Stimulated activated CD4-positive, alpha-beta T cell treated with anti-CD3 and anti-CD28 coated beads, Interleukin-15, amount 100 ng/mL, for 1 hour (primary cell): ENCODE measurements around the gene TRIM66.
"Not testable (repeated sequence)": the region's sequence is repeated elsewhere in the genome, so short reads cannot be mapped to it uniquely, and the experiment has no call there.

Experiments used
- DNase-seq, 2 donors: peaks; one replicate each; pipeline ENCODE4 v3.0.0-alpha.2; 2020; ENCODE audit warnings: low read depth in 1 of 2, low spot score in 1 of 2

Gene TRIM66

DNA sequence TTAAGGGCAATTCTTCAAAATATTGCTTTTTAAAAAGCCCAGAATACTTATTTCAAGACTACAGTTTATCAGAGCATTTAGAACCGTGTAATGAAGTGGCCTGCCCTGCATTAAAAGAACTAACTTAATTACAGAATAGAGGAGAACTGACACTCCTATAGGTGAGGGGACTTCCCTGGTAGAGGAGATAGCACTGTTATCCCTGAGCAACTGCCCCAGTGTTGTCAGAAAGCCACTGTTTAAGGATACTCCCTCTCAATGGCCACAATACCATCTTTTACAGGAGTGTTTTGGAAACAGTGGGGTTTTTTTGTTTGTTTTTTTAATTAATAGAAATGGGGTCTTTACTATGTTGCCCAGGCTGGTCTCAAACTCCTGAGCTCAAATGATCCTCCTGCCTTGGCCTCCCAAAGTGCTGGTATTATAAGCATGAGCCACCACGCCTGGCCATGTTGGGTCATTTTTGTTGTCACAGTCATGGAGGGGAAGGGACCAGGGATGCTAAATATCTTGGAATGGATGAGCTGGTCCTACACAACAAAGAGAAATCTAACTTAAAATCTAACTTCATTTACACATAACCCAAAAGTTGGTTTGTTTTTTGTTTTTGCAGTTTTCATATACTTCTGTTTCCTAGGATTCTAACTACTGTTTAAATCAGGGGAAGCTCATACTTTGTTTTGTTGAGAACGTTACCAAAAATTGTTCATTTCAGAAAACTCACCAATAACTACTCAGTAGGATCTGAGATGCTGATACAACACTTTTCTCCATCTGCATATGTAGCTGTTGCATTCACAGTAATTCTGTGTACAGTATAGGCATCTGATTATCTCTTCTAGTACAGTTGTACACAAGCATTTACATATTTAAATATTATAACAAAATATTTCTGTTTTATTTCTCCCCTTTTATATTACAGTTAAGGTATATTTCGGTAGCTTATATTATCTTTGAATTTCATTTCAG, 8.2 kb upstream of the TRIM66 start:
- no peak for DNase-seq

- no peak for DNase-seq
Observed at GRCh38 chr11:8689726-8690255, 7.3 kb upstream of the TRIM66 start.

DNA sequence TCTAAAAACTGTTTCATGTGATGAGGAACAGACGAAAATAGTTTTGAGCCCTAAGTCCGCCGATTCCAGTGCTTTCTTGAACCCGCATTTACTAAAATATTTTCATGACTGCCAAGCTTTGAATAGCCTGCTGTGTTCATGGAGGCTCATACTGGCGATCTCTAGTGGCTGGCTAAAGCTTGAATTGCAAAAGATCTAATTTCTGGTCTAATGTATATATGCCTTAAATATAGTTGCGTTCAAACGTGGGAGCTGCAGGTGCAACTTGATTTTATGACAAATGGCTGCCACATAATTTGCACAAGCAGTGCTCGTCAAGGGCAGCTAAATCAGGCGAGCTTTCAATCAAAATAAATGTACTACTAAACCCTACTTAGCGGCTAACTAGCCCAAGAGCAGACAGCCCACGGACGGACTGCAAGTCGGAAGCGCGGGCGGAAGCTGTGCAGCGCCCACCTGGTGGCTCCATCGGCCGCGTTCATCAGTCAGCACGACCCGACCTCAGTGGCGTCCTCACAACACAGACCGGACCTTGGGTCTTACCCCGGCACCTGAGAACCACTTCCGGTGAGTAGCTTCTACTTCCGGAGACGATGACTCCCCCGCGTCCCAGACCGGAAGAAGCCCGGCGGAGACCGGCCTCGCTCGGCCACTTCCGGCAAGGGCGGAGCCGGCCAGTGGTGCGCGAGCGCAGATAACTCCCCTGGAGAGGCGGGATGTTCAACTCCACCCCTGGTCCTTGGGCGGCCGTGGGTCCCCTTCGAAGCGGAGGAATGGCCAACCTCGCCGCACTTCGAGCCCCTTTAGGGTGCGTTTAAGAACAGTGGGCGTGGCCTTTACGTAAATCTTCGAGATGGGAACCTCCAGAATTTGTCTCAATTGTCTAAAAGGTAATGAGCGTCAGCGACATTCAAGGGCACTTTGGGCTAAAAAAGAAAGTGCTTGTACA, 6.2 kb upstream of the TRIM66 start:
- DNase-seq: peak; percentile 67 to 70

GRCh38 chr11:8686325-8686724, 3.9 kb upstream of the TRIM66 start:
- no peak for DNase-seq

- no peak for DNase-seq
Observed at GRCh38 chr11:8685820-8686219, 3.4 kb upstream of the TRIM66 start.

DNA sequence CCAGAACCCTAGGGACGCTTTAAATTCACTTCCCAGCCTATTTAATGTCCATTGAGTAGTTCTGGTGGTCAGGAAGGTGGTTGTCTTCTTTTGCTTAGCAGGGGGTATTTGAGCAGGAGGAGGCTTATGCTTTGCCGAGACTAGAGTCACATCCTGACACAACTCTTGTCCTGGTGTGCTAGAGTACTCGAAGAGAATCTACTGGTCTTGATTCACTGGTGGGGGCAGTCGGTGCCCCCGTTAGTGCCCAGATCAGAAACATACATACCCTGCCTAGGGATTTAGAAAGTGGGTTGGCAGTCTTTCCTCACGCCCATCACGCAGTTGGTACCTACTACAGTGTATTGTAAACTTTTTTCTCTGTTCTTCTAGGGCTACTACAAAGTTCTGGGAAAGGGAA, 2.8 kb upstream of the TRIM66 start:
- DNase-seq: no peak

- no peak for DNase-seq
Observed at GRCh38 chr11:8684600-8685290, 2.3 kb upstream of the TRIM66 start.

DNA sequence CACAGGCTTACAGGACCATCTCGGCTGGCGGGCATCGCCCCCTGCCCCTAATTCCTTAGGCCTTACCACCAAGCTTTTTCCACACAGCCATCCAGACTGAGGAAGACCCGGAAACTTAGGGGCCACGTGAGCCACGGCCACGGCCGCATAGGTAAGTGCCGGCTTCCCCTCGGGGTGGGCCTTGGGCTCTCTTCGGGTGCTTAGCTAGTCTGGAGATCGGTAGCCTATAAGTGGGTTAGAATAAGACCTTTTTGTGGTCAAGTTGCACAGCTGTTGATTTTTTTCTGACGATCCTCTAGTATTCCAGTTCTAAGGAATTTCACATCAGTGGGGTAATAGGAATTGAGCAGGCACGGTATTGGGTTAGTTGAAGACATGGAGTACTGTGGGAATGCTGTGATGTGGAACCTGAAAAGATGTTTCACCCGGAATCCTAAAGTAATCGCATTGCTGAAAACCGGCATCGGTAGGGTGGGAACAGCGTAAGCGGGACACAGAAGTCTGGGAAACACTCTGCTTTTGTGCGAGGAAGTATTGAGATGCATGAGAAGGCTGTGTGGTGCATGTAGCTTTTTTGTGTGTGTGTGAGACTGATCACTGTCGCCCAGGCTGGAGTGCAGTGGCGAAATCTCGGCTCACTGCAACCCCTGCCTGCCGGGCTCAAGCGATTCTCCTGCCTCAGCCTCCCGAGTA, 796 bp upstream of the TRIM66 start:
- peak in 1 of 2 donors; percentile 19 for DNase-seq

- DNase-seq: no peak
Observed at GRCh38 chr11:8681837-8682302, 595 bp downstream of the TRIM66 start.

GRCh38 chr11:8679006-8679405, 3.5 kb downstream of the TRIM66 start:
- no peak for DNase-seq

- DNase-seq: no peak
Observed at GRCh38 chr11:8676458-8676857, 6.0 kb downstream of the TRIM66 start.

DNA sequence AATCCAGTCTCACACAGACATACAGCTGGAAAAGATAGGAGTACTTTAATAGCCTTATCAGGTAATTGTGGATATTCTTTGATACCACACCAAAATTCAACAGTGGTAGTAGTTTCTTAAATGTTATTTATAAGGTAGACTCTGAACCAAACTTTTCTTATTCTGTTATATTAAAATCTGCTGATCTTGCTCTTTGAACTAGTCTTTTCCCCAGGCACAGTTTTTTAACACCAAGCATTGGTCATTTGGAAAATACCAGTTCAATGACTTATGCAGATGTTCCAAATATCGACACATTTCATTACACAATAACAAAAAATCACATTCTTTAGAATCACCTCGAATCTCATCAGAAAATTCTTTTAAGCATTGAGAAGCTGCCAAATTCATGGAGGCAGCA, 7.6 kb downstream of the TRIM66 start:
- DNase-seq: no peak

DNA sequence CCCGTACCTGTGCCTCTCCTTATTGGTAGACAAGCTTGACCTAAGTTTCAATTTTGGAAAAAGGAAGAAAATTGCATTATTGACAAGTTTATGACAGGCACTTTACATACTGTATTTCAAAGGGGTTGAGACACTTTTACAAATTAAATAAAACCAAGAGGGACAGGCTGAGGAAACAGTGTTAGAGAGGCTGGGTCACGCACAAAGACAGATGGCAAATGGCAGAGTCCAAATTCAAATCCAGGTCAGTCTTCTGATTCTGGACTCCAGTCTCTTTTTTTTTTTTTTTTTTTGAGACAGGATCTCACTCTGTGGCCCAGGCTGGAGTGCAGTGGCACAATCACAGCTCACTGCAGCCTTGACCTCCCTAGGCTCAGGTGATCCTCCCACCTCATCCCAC, 10.1 kb downstream of the TRIM66 start:
- DNase-seq: no peak

DNA sequence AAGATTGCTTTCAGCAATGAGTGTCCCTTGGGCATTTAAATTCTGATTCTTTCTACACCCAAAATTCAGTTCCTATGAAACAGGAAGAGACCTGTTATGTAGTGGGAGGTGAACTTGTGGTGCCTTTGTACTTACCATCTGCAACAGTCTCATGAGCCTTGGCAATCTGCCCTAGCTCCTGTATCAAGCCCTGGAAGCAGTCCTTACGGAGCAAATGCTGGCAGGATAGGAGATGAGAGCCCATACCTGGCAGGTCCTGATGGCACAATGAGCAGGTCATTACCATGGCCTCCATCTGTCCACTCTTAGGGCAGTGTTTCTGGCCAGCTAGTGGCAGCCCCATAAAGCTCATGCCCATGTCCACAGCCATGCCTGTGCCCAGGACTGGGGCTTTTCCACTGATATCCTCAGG, 10.8 kb downstream of the TRIM66 start:
- no peak for DNase-seq

GRCh38 chr11:8671193-8671612, 11.3 kb downstream of the TRIM66 start:
- no peak for DNase-seq

GRCh38 chr11:8670081-8670480, 12.4 kb downstream of the TRIM66 start:
- DNase-seq: not testable (repeated sequence)

DNA sequence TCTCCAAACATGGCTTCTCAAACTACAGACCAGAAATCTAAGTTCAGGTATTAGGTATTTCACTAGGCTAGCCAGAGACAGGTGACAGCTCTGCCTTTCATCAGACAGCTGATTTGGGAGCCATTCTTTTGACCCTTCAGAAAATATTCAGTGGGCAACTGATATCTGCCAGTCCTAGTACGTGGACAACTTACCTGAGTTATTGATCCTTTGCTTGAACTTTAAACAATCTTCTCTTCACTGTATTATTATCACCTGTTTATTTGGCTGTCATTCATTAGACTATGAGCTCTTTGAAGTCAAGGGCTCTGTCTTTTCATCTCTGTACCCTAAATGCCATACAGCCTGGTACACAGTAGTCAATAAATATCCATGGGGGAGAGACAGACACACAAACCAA, 17.2 kb downstream of the TRIM66 start:
- DNase-seq: no peak

GRCh38 chr11:8661001-8661795, 21.3 kb downstream of the TRIM66 start:
- no peak for DNase-seq

GRCh38 chr11:8658321-8659057, 24.0 kb downstream of the TRIM66 start:
- DNase-seq: no peak
